GM12801 (cell line): Measurements from ENCODE around the gene PBXIP1.

Experiments
- TF ChIP-seq, protein P1 (sequence below): IDR thresholded peaks from one replicate; pipeline ENCODE4 v1.5.1; 2011; ENCODE audit warnings: control low read depth; ENCODE audit not compliant: insufficient read length; ENCODE audit errors: extremely low read depth

PBXIP1 gene

DNA sequence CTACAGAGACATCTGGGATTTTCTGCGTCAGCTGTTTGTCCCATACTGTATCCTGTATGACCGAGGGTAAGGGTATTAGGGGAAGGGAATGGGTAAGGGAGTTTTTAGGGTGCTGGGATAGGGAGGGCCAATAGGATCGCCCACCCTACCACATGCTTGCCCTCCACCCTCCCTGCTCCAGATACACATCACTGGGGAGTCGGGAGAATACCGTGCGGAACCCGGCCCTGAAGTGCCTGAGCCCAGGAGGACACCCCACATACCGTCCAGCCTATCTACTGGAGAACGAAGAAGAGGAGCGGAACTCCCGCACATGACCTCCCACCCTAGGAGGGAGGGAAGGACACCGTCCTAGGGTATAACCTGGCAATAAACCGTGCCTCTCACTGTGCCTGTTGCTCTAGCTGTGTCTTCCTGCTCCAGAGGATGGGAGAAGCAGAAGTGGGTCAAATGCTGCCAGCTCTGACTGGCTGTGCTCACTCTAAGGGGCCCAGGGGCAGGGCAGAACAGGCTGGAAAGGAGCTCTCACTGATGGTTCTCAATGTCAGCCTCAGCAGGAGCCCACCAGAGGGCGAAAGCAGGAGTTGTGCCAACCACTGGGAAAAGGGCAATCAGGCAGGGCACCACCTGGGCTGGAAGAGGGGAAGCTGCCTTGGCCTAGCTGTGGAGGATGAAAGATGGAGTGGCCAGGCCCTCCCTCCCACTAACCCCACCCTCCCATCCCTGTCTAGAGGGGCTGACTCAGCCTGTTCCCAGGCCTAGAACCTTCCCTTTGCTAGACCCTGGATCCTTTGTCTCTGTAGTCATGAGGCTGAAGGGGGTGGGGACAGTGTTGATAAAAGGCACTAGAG lies 37.0 kb upstream of the PBXIP1 start:
- TF ChIP-seq, protein P1, sequence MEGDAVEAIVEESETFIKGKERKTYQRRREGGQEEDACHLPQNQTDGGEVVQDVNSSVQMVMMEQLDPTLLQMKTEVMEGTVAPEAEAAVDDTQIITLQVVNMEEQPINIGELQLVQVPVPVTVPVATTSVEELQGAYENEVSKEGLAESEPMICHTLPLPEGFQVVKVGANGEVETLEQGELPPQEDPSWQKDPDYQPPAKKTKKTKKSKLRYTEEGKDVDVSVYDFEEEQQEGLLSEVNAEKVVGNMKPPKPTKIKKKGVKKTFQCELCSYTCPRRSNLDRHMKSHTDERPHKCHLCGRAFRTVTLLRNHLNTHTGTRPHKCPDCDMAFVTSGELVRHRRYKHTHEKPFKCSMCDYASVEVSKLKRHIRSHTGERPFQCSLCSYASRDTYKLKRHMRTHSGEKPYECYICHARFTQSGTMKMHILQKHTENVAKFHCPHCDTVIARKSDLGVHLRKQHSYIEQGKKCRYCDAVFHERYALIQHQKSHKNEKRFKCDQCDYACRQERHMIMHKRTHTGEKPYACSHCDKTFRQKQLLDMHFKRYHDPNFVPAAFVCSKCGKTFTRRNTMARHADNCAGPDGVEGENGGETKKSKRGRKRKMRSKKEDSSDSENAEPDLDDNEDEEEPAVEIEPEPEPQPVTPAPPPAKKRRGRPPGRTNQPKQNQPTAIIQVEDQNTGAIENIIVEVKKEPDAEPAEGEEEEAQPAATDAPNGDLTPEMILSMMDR: no peak

DNA sequence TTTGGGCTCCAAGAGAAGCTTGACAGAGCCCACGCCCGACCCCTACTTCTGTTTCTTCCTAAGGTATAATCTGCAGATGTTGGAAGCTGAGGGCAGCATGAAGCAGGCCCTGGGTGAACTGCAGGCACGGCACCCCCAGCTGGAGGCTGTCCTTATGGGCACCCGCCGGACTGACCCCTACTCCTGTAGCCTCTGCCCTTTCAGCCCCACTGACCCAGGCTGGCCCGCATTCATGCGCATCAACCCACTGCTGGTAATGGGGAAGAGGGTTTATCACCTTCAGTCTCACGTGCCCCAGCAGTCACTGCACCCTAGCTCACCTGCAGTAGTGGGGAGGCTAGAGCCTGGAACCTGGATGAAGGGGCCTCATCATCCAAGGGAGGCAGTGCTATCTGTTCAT lies 34.4 kb upstream of the PBXIP1 start:
- TF ChIP-seq, protein P1: no peak

DNA sequence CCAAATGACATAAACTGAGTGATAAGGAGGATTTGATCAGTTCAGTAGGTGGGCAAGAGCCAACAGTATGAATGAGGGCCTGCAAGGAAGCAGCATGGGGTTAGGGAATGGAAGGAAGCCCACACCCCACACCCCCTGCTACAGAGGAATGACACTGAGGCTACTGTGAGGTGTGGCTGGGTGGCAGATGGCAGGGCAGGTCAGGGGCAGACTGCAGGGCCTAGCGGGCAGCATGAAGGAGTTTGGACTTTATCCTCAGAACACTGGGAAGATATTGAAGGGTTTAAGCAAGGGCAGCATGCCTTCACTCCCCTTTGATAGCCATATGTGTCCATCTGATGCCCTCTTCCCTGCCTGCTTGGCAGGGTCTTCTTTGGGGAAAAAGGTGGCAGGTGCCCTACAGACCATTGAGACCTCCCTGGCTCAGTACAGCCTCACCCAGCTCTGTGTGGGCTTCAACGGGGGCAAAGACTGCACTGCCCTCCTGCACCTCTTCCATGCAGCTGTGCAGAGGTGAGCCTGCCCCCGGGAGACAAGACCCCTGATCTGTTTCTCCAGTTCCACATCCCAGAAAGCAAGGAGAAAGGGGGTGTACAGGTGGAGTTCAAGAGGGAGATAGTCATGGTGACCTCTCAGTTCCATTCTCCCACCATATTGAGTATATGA lies 33.4 kb upstream of the PBXIP1 start:
- TF ChIP-seq, protein P1: no peak

DNA sequence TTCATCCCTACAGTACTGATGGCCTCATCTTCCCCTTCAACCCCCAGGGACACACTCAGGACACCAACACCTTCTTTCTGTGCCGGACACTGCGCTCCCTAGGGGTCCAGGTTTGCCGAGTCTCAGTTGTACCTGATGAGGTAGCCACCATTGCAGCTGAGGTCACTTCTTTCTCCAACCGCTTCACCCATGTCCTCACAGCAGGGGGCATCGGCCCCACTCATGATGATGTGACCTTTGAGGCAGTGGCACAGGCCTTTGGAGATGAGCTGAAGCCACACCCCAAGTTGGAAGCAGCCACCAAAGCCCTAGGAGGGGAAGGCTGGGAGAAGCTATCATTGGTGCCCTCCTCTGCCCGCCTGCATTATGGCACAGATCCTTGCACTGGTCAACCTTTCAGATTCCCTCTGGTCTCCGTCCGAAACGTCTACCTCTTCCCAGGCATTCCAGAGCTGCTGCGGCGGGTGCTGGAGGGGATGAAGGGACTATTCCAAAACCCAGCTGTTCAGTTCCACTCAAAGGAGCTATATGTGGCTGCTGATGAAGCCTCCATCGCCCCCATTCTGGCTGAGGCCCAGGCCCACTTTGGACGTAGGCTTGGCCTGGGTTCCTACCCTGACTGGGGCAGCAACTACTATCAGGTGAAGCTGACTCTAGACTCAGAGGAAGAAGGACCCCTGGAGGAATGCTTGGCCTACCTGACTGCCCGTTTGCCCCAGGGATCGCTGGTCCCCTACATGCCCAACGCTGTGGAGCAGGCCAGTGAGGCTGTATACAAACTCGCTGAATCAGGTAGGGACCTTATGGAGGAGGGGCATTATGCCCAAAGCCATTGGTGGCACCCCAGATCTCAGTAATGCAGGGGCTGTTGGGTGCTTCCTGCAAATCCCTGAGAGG lies 32.4 kb upstream of the PBXIP1 start:
- TF ChIP-seq, protein P1: no peak

DNA sequence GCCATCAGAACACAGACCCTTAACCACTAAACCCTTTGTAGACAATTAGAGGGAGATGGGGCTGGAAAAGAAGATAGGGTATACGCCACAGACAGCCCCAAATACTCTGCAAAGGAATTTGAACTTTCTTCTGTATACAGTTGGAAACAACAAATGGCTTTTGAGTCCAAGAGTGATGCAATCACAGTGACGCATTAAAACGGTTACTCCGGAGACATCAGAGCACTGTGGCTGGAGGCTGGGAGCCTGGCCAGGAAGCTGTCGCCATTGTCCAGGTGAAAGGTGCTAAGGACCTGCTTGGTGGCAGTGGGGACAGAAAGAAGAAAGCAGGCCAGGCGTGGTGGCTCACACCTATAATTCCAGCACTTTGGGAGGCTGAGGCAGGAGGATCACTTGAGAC lies 31.4 kb upstream of the PBXIP1 start:
- TF ChIP-seq, protein P1: no peak

DNA sequence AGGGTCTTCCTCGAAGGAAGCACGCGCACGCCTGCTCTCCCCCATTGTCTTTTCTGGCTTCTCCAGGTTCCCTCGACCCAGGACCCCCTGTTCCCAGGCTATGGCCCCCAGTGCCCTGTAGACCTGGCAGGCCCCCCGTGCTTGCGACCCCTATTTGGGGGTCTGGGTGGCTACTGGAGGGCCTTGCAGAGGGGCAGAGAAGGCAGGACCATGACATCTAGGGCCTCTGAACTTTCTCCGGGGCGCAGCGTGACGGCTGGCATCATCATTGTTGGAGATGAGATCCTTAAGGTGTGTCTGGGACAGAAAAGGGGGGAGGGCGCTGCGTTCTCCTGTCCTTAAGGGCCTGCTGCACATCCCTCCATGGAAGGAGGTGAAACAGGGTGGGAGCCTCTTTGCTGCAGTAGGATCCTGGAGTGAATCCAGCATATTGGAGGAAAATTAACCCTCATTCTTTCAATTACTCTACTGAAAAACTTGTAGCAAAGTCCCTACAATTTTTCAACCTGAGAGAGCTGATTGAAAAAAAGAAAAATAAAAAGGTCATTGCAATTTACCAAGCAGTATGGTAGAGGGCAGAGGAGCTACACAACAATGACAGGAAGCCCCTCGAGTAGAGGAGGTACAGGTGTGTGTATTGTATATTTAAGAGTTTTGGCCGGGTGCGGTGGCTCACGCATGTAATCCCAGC lies 28.0 kb upstream of the PBXIP1 start:
- TF ChIP-seq, protein P1: no peak
